Effector memory CD4-positive, alpha-beta T cell (primary cell): Measurements from ENCODE around the gene ERBB2.
"Not testable (repeated sequence)": the region's sequence is repeated elsewhere in the genome, so short reads cannot be mapped to it uniquely, and the experiment has no call there.

Source experiments
- DNase-seq, 3 donors: peaks; one replicate each; pipeline ENCODE4 v3.0.0-alpha.2; 2020
- H3K27ac ChIP-seq: 2 replicates; pipeline ENCODE4 v1.7.0; 2013; ENCODE audit warnings: mild to moderate bottlenecking, low read length, moderate library complexity; ENCODE audit not compliant: insufficient read depth, poor library complexity, severe bottlenecking
- H3K27me3 ChIP-seq: replicated peaks from 2 replicates; pipeline ENCODE4 v1.7.0; 2013; ENCODE audit warnings: mild to moderate bottlenecking, low read length; ENCODE audit not compliant: insufficient read depth, control insufficient read depth, poor library complexity, severe bottlenecking
- H3K36me3 ChIP-seq: 2 replicates; pipeline ENCODE4 v1.7.0; 2013; ENCODE audit warnings: mild to moderate bottlenecking, low read length, moderate library complexity; ENCODE audit not compliant: control insufficient read depth, insufficient read depth
- H3K4me1 ChIP-seq: 2 replicates; pipeline ENCODE4 v1.7.0; 2013; ENCODE audit warnings: low read length, mild to moderate bottlenecking; ENCODE audit not compliant: control insufficient read depth, insufficient read depth, poor library complexity, severe bottlenecking
- H3K4me3 ChIP-seq: 2 replicates; pipeline ENCODE4 v1.7.0; 2013; ENCODE audit warnings: low read length, low read depth, mild to moderate bottlenecking; ENCODE audit not compliant: insufficient read depth, poor library complexity, severe bottlenecking
- H3K9me3 ChIP-seq: 2 replicates; pipeline ENCODE4 v1.7.0; 2013; ENCODE audit warnings: mild to moderate bottlenecking, low read length, moderate library complexity; ENCODE audit not compliant: control insufficient read depth

Gene ERBB2

GRCh38 chr17:39695089-39695474 lies 4.8 kb upstream of the ERBB2 start:
- no peaks in the 10 kb centered on the region for H3K9me3 ChIP-seq
- H3K4me3 ChIP-seq = no peak overlapping the region
- DNase-seq = no peak
- peaks cover 3% of the 10 kb centered on the region for H3K4me1 ChIP-seq
- peaks cover 9% of the 10 kb centered on the region for H3K27me3 ChIP-seq
- no peak overlapping the region for H3K27ac ChIP-seq
- no peaks in the 10 kb centered on the region for H3K36me3 ChIP-seq

- no peaks in the 10 kb centered on the region for H3K9me3 ChIP-seq
- H3K4me1 ChIP-seq = peaks cover 4% of the 10 kb centered on the region
- peaks cover 25% of the 10 kb centered on the region for H3K27me3 ChIP-seq
- H3K36me3 ChIP-seq = no peaks in the 10 kb centered on the region
- H3K4me3 ChIP-seq = no peak overlapping the region
- H3K27ac ChIP-seq = no peak overlapping the region
- DNase-seq = no peak
Measured at GRCh38 chr17:39696731-39697130, 3.1 kb upstream of the ERBB2 start.

- Histone ChIP-seq H3K4me1 (peaks cover 4% of the 10 kb centered on the region), H3K36me3 (no peaks in the 10 kb centered on the region), H3K4me3 (no peak overlapping the region), H3K27ac (no peak overlapping the region), H3K27me3 (peaks cover 27% of the 10 kb centered on the region), H3K9me3 (no peaks in the 10 kb centered on the region)
- DNase-seq = no peak
Measured at GRCh38 chr17:39697961-39698360, 1.9 kb upstream of the ERBB2 start.

- not testable (repeated sequence) for H3K4me3 ChIP-seq, H3K27ac ChIP-seq, H3K36me3 ChIP-seq, H3K9me3 ChIP-seq, DNase-seq, H3K4me1 ChIP-seq
- peaks cover 27% of the 10 kb centered on the region for H3K27me3 ChIP-seq
Measured at GRCh38 chr17:39699157-39699817, 577 bp upstream of the ERBB2 start.

GRCh38 chr17:39700148-39700987 lies 504 bp downstream of the ERBB2 start:
- no peak for DNase-seq
- Histone ChIP-seq H3K4me1 (peaks cover 4% of the 10 kb centered on the region), H3K27ac (no peak overlapping the region), H3K36me3 (no peaks in the 10 kb centered on the region), H3K9me3 (no peaks in the 10 kb centered on the region), H3K27me3 (peaks cover 27% of the 10 kb centered on the region), H3K4me3 (no peak overlapping the region)

- Histone ChIP-seq H3K27ac (no peak overlapping the region), H3K4me1 (peaks cover 4% of the 10 kb centered on the region), H3K36me3 (no peaks in the 10 kb centered on the region), H3K4me3 (no peak overlapping the region), H3K9me3 (no peaks in the 10 kb centered on the region), H3K27me3 (peaks cover 27% of the 10 kb centered on the region)
- no peak for DNase-seq
Measured at GRCh38 chr17:39701012-39701783, 1.3 kb downstream of the ERBB2 start.

- no peak overlapping the region for H3K4me3 ChIP-seq
- peaks cover 7% of the 10 kb centered on the region for H3K4me1 ChIP-seq
- DNase-seq = no peak
Measured at GRCh38 chr17:39701784-39702422, 2.0 kb downstream of the ERBB2 start.

GRCh38 chr17:39702901-39703893 lies 3.3 kb downstream of the ERBB2 start:
- Histone ChIP-seq H3K27me3 (peaks cover 27% of the 10 kb centered on the region), H3K27ac (no peak overlapping the region), H3K4me1 (peaks cover 14% of the 10 kb centered on the region), H3K9me3 (no peaks in the 10 kb centered on the region), H3K4me3 (no peak overlapping the region), H3K36me3 (no peaks in the 10 kb centered on the region)
- no peak for DNase-seq

More at GRCh38 chr17:39701784-39702422, 2.0 kb downstream of the ERBB2 start:
- Histone ChIP-seq H3K9me3 (no peaks in the 10 kb centered on the region), H3K27ac (no peak overlapping the region), H3K27me3 (peaks cover 27% of the 10 kb centered on the region), H3K36me3 (no peaks in the 10 kb centered on the region)

- H3K36me3 ChIP-seq = no peaks in the 10 kb centered on the region
- peaks cover 27% of the 10 kb centered on the region for H3K27me3 ChIP-seq
- H3K4me3 ChIP-seq = no peak overlapping the region
- H3K27ac ChIP-seq = no peak overlapping the region
- peaks cover 14% of the 10 kb centered on the region for H3K4me1 ChIP-seq
- DNase-seq = no peak
- H3K9me3 ChIP-seq = no peaks in the 10 kb centered on the region
Measured at GRCh38 chr17:39703913-39704312, 4.0 kb downstream of the ERBB2 start.
